ENCODE data around the gene CHD2. TPM values are rescaled to one million over a fixed set of nuclear protein-coding genes. Genes with fewer than 3 reads are reported as not detected.

The CHD2 gene
- total RNA-seq, 4 donors from 2014 or later = 26.9 to 55.5 (median 33.7) TPM

DNA sequence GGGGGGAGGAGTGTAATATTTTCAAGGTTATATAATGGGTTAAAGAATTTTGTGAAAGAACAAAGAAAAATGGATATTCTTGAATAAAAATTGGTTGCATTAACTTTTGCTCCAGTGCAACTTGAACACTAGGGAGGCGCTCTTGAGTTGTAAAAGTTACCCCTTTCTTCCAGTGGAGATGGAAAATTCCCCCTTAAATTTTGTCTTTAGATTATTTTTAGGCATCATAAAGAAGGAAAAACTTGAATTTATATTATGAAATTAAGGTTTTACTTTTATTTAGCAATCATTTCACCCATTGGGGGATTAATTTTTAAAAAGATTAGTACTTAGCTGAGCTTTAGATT is 550 bp upstream of the CHD2 start:
- ATAC-seq (no peak), DNase-seq (no peak)
- peaks cover 0 to 23% of the 10 kb centered on the region in 2 donors for H3K36me3 ChIP-seq
- peaks cover 56 to 58% of the 10 kb centered on the region in 2 donors for H3K4me1 ChIP-seq
- H3K27ac ChIP-seq = peak overlapping the region; percentile 94 to 97 (median 96)
- H3K9me3 ChIP-seq = no peaks in the 10 kb centered on the region
- intact Hi-C loops (cut with DNase I; ENCODE audit: low total_unique reads) = no loop called here
- in situ Hi-C loops (cut with MboI; ENCODE audit: low sequenced_read_pairs in 4 of 4) = no loop called here
- TF ChIP-seq, protein P1, sequence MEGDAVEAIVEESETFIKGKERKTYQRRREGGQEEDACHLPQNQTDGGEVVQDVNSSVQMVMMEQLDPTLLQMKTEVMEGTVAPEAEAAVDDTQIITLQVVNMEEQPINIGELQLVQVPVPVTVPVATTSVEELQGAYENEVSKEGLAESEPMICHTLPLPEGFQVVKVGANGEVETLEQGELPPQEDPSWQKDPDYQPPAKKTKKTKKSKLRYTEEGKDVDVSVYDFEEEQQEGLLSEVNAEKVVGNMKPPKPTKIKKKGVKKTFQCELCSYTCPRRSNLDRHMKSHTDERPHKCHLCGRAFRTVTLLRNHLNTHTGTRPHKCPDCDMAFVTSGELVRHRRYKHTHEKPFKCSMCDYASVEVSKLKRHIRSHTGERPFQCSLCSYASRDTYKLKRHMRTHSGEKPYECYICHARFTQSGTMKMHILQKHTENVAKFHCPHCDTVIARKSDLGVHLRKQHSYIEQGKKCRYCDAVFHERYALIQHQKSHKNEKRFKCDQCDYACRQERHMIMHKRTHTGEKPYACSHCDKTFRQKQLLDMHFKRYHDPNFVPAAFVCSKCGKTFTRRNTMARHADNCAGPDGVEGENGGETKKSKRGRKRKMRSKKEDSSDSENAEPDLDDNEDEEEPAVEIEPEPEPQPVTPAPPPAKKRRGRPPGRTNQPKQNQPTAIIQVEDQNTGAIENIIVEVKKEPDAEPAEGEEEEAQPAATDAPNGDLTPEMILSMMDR (IDR thresholded peaks at IDR 0.05 in 4 of 5, conservative IDR thresholded peaks at IDR 0.05 in 1 of 5) = peak in 3 of 5 experiments; percentile 34 to 45 (median 43)
- TF ChIP-seq POLR2A (IDR thresholded peaks at IDR 0.05) = no peak
- H3K27me3 ChIP-seq = no peaks in the 10 kb centered on the region
- H3K4me3 ChIP-seq = peak overlapping the region; percentile 58 to 76 (median 71)

DNA sequence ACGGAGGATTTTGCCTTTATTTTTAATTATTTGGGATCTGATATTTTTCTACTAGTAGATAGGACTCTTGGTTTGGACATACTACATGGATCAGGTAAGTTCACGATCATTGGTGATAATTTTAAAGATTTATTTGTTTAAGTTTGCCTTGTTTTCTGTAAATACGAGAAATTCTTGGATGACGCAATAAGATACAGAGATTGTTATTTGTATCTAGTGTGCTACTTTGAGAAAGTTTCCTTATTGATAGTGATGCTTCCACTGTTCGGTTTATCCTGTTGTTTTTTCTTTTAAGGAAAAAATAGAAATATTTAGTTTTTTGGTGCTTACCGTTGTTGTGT is 577 bp downstream of the CHD2 start:
- H3K27ac ChIP-seq = peak overlapping the region; percentile 94 to 97 (median 96)
- H3K4me3 ChIP-seq = peak overlapping the region; percentile 58 to 76 (median 71)
- H3K36me3 ChIP-seq = peaks cover 0 to 22% of the 10 kb centered on the region in 2 donors
- in situ Hi-C loops (cut with MboI; ENCODE audit: low sequenced_read_pairs in 4 of 4) (no loop called here), intact Hi-C loops (cut with DNase I; ENCODE audit: low total_unique reads) (loop anchor here (5.0 kb wide), 1 partner anchor 187 kb away; the partner anchor contains the start of gene RGMA)
- DNase-seq (no peak), ATAC-seq (no peak)
- no peaks in the 10 kb centered on the region for H3K27me3 ChIP-seq
- TF ChIP-seq POLR2A (IDR thresholded peaks at IDR 0.05) = no peak
- TF ChIP-seq, protein P1 (IDR thresholded peaks at IDR 0.05 in 4 of 5, conservative IDR thresholded peaks at IDR 0.05 in 1 of 5) = no peak
- peaks cover 49 to 51% of the 10 kb centered on the region in 2 donors for H3K4me1 ChIP-seq
- H3K9me3 ChIP-seq = no peaks in the 10 kb centered on the region

DNA sequence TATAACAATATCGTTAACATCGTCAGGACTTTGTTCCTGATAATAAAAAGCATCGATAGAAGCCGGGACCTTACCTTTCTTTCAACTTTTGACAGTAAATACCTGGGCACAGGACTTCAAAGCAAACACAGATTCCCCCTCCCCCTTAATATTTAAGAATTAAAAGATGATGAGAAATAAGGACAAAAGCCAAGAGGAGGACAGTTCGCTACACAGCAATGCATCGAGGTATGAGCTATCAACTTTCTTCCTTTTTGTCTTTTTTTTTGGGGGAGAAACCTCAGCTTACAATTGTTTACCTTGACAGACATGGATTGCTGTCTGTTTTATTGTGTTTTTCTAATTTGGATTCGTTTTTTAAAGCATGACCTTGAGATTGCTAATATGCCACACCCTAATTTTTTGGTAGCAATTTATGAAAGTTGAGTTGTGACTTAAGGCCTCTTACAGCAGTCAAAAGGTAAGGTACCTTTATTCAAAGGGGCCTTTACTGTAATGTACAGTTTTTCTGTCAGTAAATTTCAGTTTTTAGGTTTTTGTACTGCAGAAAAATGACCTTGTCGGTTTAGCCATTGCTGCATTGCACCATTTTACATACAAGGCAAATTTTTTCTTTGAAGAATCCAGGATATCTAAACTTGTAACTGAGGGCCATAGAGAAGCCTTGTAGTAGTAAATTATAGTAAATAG is 1.1 kb downstream of the CHD2 start:
- Histone ChIP-seq H3K27ac (peak overlapping the region; percentile 94 to 97 (median 96)), H3K9me3 (no peaks in the 10 kb centered on the region), H3K36me3 (peaks cover 0 to 19% of the 10 kb centered on the region in 2 donors), H3K27me3 (no peaks in the 10 kb centered on the region), H3K4me3 (peak overlapping the region; percentile 58 to 76 (median 71)), H3K4me1 (peaks cover 47 to 51% of the 10 kb centered on the region in 2 donors)
- in situ Hi-C loops (cut with MboI; ENCODE audit: low sequenced_read_pairs in 4 of 4) (no loop called here), intact Hi-C loops (cut with DNase I; ENCODE audit: low total_unique reads) (loop anchor here (5.0 kb wide), 1 partner anchor 186 kb away; the partner anchor contains the start of gene RGMA)
- DNase-seq = no peak
- ATAC-seq = no peak
- no peak for TF ChIP-seq POLR2A (IDR thresholded peaks at IDR 0.05)
- TF ChIP-seq, protein P1 (IDR thresholded peaks at IDR 0.05 in 4 of 5, conservative IDR thresholded peaks at IDR 0.05 in 1 of 5) = no peak

DNA sequence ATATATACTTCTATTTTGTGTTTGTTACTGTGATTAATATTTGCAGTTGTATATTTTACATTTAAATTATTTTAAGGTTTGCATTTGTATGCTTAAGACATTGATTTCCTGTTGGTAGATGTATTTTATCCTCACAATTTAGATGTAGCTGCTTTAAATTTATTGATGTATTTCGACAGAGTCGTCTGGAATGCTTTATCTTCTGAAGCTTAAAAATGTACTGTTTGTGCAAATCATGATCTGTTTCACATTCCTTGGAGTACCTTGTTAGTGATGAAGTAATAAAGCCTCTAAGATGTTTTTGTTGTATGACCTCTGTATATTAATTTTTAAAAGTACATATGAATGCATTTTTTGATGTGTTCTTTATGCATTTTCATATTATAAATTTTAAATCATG is 1.9 kb downstream of the CHD2 start:
- ATAC-seq = no peak
- Histone ChIP-seq H3K4me3 (peak overlapping the region; percentile 58 to 76 (median 71)), H3K9me3 (no peaks in the 10 kb centered on the region), H3K27me3 (no peaks in the 10 kb centered on the region), H3K27ac (peak overlapping the region; percentile 94 to 97 (median 96)), H3K36me3 (peaks cover 0 to 14% of the 10 kb centered on the region in 2 donors), H3K4me1 (peaks cover 44 to 51% of the 10 kb centered on the region in 2 donors)
- TF ChIP-seq, protein P1 (IDR thresholded peaks at IDR 0.05 in 4 of 5, conservative IDR thresholded peaks at IDR 0.05 in 1 of 5) = no peak
- no peak for TF ChIP-seq POLR2A (IDR thresholded peaks at IDR 0.05)
- in situ Hi-C loops (cut with MboI; ENCODE audit: low sequenced_read_pairs in 4 of 4) = no loop called here
- DNase-seq = no peak
- intact Hi-C loops (cut with DNase I; ENCODE audit: low total_unique reads) = loop anchor here (5.0 kb wide), 1 partner anchor 185 kb away; the partner anchor contains the start of gene RGMA
